Heart right ventricle (tissue), 16 donors: Measurements from ENCODE around the gene PLXNB3. TPM values are rescaled to one million over a fixed set of nuclear protein-coding genes. Genes with fewer than 3 reads are reported as not detected.

ENCODE experiments used
- ATAC-seq, 8 donors: fragments of 200-7000 bp; cut with Tn5 transposase; one replicate each; pipeline ENCODE4 v1.9.1; 2020; ENCODE audit warnings: mild to moderate bottlenecking in 8 of 8, moderate library complexity in 8 of 8, moderate number of reproducible peaks in 1 of 8
- DNase-seq, 2 donors: peaks; one replicate each; pipeline ENCODE4 v3.0.0-alpha.2; 2020
- H3K27ac ChIP-seq, 10 donors: fragments of 200-600 bp; sonication (generic) in 2 of 10; one replicate each; pipeline versions ENCODE4 v1.5.0 to v1.8.0; 2020 to 2022; ENCODE audit warnings: mild to moderate bottlenecking in 3 of 10
- H3K27me3 ChIP-seq, 7 donors: fragments of 200-600 bp; one replicate each; pipeline ENCODE4 v1.8.0; 2021 to 2022; ENCODE audit warnings: mild to moderate bottlenecking in 2 of 7
- H3K36me3 ChIP-seq, 9 donors: fragments of 200-600 bp; sonication (generic) in 1 of 9; one replicate each; pipeline versions ENCODE4 v1.5.0 to v1.8.0; 2020 to 2022; ENCODE audit warnings: mild to moderate bottlenecking in 2 of 9
- H3K4me1 ChIP-seq, 9 donors: fragments of 200-600 bp; sonication (generic) in 1 of 9; one replicate each; pipeline versions ENCODE4 v1.5.0 to v1.8.0; 2020 to 2022; ENCODE audit warnings: mild to moderate bottlenecking in 4 of 9
- H3K4me3 ChIP-seq, 10 donors: fragments of 200-600 bp; sonication (generic) in 2 of 10; one replicate each; pipeline versions ENCODE4 v1.5.0 to v1.8.0; 2020 to 2022; ENCODE audit warnings: mild to moderate bottlenecking in 7 of 10, moderate library complexity in 2 of 10
- H3K9me3 ChIP-seq, 11 donors: fragments of 200-600 bp in 10 of 11; sonication (generic) in 2 of 11; one replicate each; pipeline versions ENCODE4 v1.5.0 to v1.8.0; 2013 to 2022; ENCODE audit warnings: mild to moderate bottlenecking in 2 of 11, control low read depth in 1 of 11, moderate library complexity in 1 of 11
- CTCF ChIP-seq, 9 donors: fragments of 200-600 bp; sonication (generic) in 2 of 9; IDR thresholded peaks; one replicate each; pipeline versions ENCODE4 v1.5.0 to v1.8.0; 2021 to 2022; ENCODE audit warnings: antibody characterized with exemption in 9 of 9, mild to moderate bottlenecking in 5 of 9, moderate library complexity in 1 of 9
- WGBS, 2 donors: extraction: QIAGEN DNeasy Blood & Tissue Kit; methylation state at CpG; one replicate each; pipeline ENCODE4 v1.1.7; 2013; ENCODE audit warnings: inconsistent platforms in 1 of 2; 5-methylcytosine and 5-hydroxymethylcytosine counted together
- intact Hi-C, 10 donors: fragments of 100-400 bp; cut with DNase I; formaldehyde crosslinking; loops; one replicate each; pipeline versions ENCODE4 v1.11.1 to v1.14.2; 2022
- polyA plus RNA-seq, 2 donors: library from polyadenylated mRNA; stranded (reverse); fragments of 200-250 nt; gene quantifications; one replicate each; pipeline ENCODE4 v1.2.3, GENCODE V29; 2013
- total RNA-seq, 10 donors: library from RNA; stranded (reverse); fragmentation: NEBNext Ultra II Directional in 3 of 10; extraction: Animal tissue kit (Norgen Biotek cat#: 25700) in 3 of 10; gene quantifications; one replicate each; pipeline versions ENCODE4 v1.2.1 to v1.2.4, GENCODE V29; 2021 to 2023
- donor health status: Arrhythmogenic right ventricular cardiomyopathy.
- donor health status: ischemic (EF 13 %, LVEDD 7.1; RV severe dilation, severe dysfunction).
- donor health status: healthy with polysubstance abuse.
- donor health status: DM: no; HTN: yes; CAD: no.
- donor health status: DM: no; HTN: no; CAD: no.
- donor health status: ischemic (EF 25% LVEDD 6.9; RV normal size, moderate dysfunction).
- donor health status: ischemic (EF 25% LVEDD 5.7; RV mildly dilated, moderate dysfunction).
- donor health status: healthy.
- donor health status: DM: yes; HTN: yes; CAD: no.
- donor health status: Ischemic cardiomyopathy.
- donor health status: ischemic (EF 35%, LVEDD 5.7; RV mildly dilated, moderate dysfunction).
- donor health status: nonischemic (EF 11% LVEDD 7.7; RV severe dilation, severe dysfunction).
- donor health status: DM: yes; HTN: yes; CAD: no.
- donor health status: PGD.
- donor health status: ischemic (EF 29% LVEDD 5.4; RV normal size, mild dysfunction).
- donor health status: nonischemic (EF 23%, LVEDD 6.1; RV moderate dilation, normal function).

The PLXNB3 gene
- total and polyA plus RNA-seq, 12 donors: 1.1 to 8.1 (median 4.3) TPM

- H3K4me1 ChIP-seq: peaks cover 0 to 15% (median 9%) of the 10 kb centered on the region in 9 donors
- no peak for ATAC-seq
- peaks cover 0 to 76% (median 7%) of the 10 kb centered on the region in 9 donors for H3K36me3 ChIP-seq
- 93% methylated on average over 2 of the region's 2 CpGs for WGBS, 2 donors
- intact Hi-C loops: no loop called here
- no peaks in the 10 kb centered on the region for H3K9me3 ChIP-seq
- peaks cover 0 to 10% (median 0%) of the 10 kb centered on the region in 7 donors for H3K27me3 ChIP-seq
- H3K27ac ChIP-seq: no peak overlapping the region
- DNase-seq: no peak
- TF ChIP-seq CTCF (IDR thresholded peaks at IDR 0.05): no peak
- no peak overlapping the region for H3K4me3 ChIP-seq
Observed at GRCh38 chrX:153719701-153720100, 44.3 kb upstream of the PLXNB3 start.

DNA sequence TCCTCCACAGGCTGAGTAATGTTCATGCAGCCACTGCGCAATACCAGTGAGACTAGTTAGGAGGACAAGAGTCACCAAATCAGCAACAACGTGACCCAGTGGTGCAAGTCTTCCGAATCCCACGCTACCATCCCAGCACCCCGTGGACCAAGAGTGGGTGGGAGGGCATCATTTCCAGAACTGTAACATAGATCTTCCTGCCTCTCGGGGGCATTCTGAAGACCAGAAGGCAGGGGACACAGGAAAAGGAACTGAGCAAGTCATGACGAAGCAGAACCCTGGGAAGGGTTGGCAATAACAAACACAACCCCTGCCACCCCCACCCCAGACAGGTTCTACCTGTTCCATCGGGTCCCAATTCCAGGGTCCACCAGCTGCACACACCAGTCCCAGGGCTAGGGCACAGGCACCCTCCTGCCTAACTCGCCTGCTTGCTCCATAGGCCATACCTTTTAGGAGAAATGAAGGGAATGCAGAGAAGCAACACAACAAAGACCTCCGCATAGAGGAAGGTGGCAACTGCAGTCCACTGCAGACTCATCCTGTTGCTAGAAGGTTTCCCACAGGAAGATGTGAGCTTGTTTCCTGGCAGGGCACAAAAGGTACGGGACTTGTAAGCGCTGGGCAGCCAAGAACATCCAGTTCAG, 41.2 kb upstream of the PLXNB3 start:
- TF ChIP-seq CTCF (IDR thresholded peaks at IDR 0.05): no peak
- no peak for DNase-seq
- ATAC-seq: no peak
- WGBS, 2 donors: 45 to 46% methylated on average over 12 of the region's 12 CpGs
- Histone ChIP-seq H3K27ac (peak overlapping the region in 9 of 10 donors; percentile 81 to 94 (median 92)), H3K4me3 (peak overlapping the region in 9 of 10 donors; percentile 52 to 84 (median 76)), H3K4me1 (peaks cover 0 to 46% (median 39%) of the 10 kb centered on the region in 9 donors), H3K27me3 (peaks cover 0 to 10% (median 0%) of the 10 kb centered on the region in 7 donors), H3K9me3 (no peaks in the 10 kb centered on the region), H3K36me3 (peaks cover 0 to 46% (median 0%) of the 10 kb centered on the region in 9 donors)
- intact Hi-C loops: no loop called here

DNA sequence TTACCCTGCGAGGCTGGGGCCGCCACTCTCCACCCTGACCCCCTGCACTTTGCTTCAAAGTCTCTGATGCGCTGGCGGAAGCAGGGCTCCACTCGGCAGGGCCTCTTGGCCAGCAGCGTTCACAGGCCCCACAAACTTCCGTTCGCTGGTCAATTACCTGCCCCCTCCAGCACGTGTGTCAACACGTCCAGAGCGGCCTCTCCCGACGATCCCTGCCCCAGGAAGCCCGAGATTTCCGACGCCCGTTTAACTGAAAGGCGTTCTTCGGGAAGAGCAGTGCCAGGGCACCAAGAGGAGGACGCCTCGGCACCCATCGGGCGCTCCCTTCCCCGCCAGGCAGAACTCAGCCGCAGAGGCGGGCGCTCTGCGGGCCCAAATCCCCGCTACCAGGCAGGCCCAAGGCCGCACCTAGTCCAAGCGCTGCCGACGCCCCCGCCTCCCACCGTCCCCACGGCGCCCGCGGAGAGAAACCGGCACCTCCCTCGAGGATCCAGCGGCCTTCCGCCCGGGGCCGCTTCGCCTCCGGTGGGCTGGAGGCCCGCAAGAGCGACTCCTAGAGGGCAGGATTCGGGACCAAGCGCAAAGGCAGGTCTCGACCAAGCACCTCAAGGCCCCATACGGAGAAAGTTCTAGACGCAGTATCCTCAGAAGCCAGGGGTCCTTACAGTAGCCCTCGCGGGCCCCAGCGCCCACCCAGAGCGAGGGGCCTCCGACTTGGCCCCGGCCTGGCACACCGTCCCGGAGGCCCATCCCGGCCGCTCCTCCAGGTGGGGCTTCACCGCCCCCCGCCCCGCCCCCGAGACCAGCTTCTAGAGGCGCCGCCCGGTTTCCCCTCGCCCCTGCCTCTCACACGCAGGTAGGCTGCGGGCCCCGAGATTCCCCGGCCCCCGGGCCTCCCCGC, 40.4 kb upstream of the PLXNB3 start:
- DNase-seq (peak; percentile 18 to 36), ATAC-seq (peak in 4 of 8 donors; percentile 0 to 3 (median 0))
- TF ChIP-seq CTCF (IDR thresholded peaks at IDR 0.05): peak in 7 of 9 donors; percentile 11 to 57 (median 28)
- 0 to 1% methylated on average over 52 to 70 of the region's 78 CpGs for WGBS, 2 donors
- intact Hi-C loops: no loop called here
- H3K27ac ChIP-seq: peak overlapping the region; percentile 81 to 94 (median 91)
- no peaks in the 10 kb centered on the region for H3K9me3 ChIP-seq
- peaks cover 0 to 54% (median 41%) of the 10 kb centered on the region in 9 donors for H3K4me1 ChIP-seq
- peaks cover 0 to 10% (median 0%) of the 10 kb centered on the region in 7 donors for H3K27me3 ChIP-seq
- peak overlapping the region; percentile 32 to 84 (median 76) for H3K4me3 ChIP-seq
- H3K36me3 ChIP-seq: peaks cover 0 to 38% (median 0%) of the 10 kb centered on the region in 9 donors
